ENCODE results near the gene HDGF. TPM values are rescaled to one million over a fixed set of nuclear protein-coding genes. Genes with fewer than 3 reads are reported as not detected.

The HDGF gene
- total RNA-seq, 1 donor from 2014 or later = 61.6 TPM

- Histone ChIP-seq H3K27me3 (ENCODE audit: control insufficient read depth in 3 of 3, insufficient read depth in 3 of 3, low read length in 3 of 3) (peaks cover 0 to 4% (median 0%) of the 10 kb centered on the region in 3 donors), H3K9me3 (ENCODE audit: control insufficient read depth in 3 of 3, low read length in 3 of 3) (no peaks in the 10 kb centered on the region), H3K4me3 (ENCODE audit: low read length in 3 of 3) (no peak overlapping the region), H3K36me3 (ENCODE audit: control insufficient read depth in 3 of 3, insufficient read depth in 3 of 3, low read length in 3 of 3) (no peaks in the 10 kb centered on the region), H3K27ac (ENCODE audit: low read depth, low read length) (no peak overlapping the region), H3K4me1 (ENCODE audit: control insufficient read depth in 3 of 3, insufficient read depth in 3 of 3, low read length in 3 of 3) (peaks cover 15 to 22% (median 16%) of the 10 kb centered on the region in 3 donors), H3K9ac (ENCODE audit: low read depth in 1 of 3, low read length in 3 of 3) (no peak overlapping the region)
These were observed 40.3 kb downstream of the HDGF start for GRCh38 chr1:156711011-156711817.

GRCh38 chr1:156709757-156710489 lies 41.6 kb downstream of the HDGF start:
- Histone ChIP-seq H3K9ac (ENCODE audit: low read depth in 1 of 3, low read length in 3 of 3) (peak overlapping the region in 2 of 3 donors; percentile 30 to 40), H3K27ac (ENCODE audit: low read depth, low read length) (no peak overlapping the region), H3K4me3 (ENCODE audit: low read length in 3 of 3) (no peak overlapping the region), H3K9me3 (ENCODE audit: control insufficient read depth in 3 of 3, low read length in 3 of 3) (no peaks in the 10 kb centered on the region), H3K36me3 (ENCODE audit: control insufficient read depth in 3 of 3, insufficient read depth in 3 of 3, low read length in 3 of 3) (no peaks in the 10 kb centered on the region), H3K4me1 (ENCODE audit: control insufficient read depth in 3 of 3, insufficient read depth in 3 of 3, low read length in 3 of 3) (peaks cover 28 to 34% (median 29%) of the 10 kb centered on the region in 3 donors), H3K27me3 (ENCODE audit: control insufficient read depth in 3 of 3, insufficient read depth in 3 of 3, low read length in 3 of 3) (peaks cover under 1 to 16% (median 4%) of the 10 kb centered on the region in 3 donors)

- H3K4me1 ChIP-seq (ENCODE audit: control insufficient read depth in 3 of 3, insufficient read depth in 3 of 3, low read length in 3 of 3) = peaks cover 36 to 38% (median 37%) of the 10 kb centered on the region in 3 donors
- H3K27me3 ChIP-seq (ENCODE audit: control insufficient read depth in 3 of 3, insufficient read depth in 3 of 3, low read length in 3 of 3) = peaks cover 10 to 25% (median 13%) of the 10 kb centered on the region in 3 donors
- H3K9me3 ChIP-seq (ENCODE audit: control insufficient read depth in 3 of 3, low read length in 3 of 3) = no peaks in the 10 kb centered on the region
- H3K9ac ChIP-seq (ENCODE audit: low read depth in 1 of 3, low read length in 3 of 3) = peak overlapping the region in 1 of 3 donors; percentile 8
- no peak overlapping the region for H3K4me3 ChIP-seq (ENCODE audit: low read length in 3 of 3)
- H3K36me3 ChIP-seq (ENCODE audit: control insufficient read depth in 3 of 3, insufficient read depth in 3 of 3, low read length in 3 of 3) = no peaks in the 10 kb centered on the region
- H3K27ac ChIP-seq (ENCODE audit: low read depth, low read length) = no peak overlapping the region
These were observed 42.4 kb downstream of the HDGF start for GRCh38 chr1:156709031-156709430.

GRCh38 chr1:156708218-156708661 lies 43.2 kb downstream of the HDGF start:
- H3K4me3 ChIP-seq (ENCODE audit: low read length in 3 of 3) = no peak overlapping the region
- peaks cover 36 to 43% (median 39%) of the 10 kb centered on the region in 3 donors for H3K4me1 ChIP-seq (ENCODE audit: control insufficient read depth in 3 of 3, insufficient read depth in 3 of 3, low read length in 3 of 3)
- no peaks in the 10 kb centered on the region for H3K9me3 ChIP-seq (ENCODE audit: control insufficient read depth in 3 of 3, low read length in 3 of 3)
- H3K27me3 ChIP-seq (ENCODE audit: control insufficient read depth in 3 of 3, insufficient read depth in 3 of 3, low read length in 3 of 3) = peaks cover 18 to 33% (median 21%) of the 10 kb centered on the region in 3 donors
- H3K9ac ChIP-seq (ENCODE audit: low read depth in 1 of 3, low read length in 3 of 3) = no peak overlapping the region
- no peak overlapping the region for H3K27ac ChIP-seq (ENCODE audit: low read depth, low read length)
- H3K36me3 ChIP-seq (ENCODE audit: control insufficient read depth in 3 of 3, insufficient read depth in 3 of 3, low read length in 3 of 3) = no peaks in the 10 kb centered on the region

- Histone ChIP-seq H3K4me1 (ENCODE audit: control insufficient read depth in 3 of 3, insufficient read depth in 3 of 3, low read length in 3 of 3) (peaks cover 36 to 43% (median 39%) of the 10 kb centered on the region in 3 donors), H3K27me3 (ENCODE audit: control insufficient read depth in 3 of 3, insufficient read depth in 3 of 3, low read length in 3 of 3) (peaks cover 21 to 38% (median 26%) of the 10 kb centered on the region in 3 donors), H3K9ac (ENCODE audit: low read depth in 1 of 3, low read length in 3 of 3) (no peak overlapping the region), H3K9me3 (ENCODE audit: control insufficient read depth in 3 of 3, low read length in 3 of 3) (no peaks in the 10 kb centered on the region), H3K4me3 (ENCODE audit: low read length in 3 of 3) (no peak overlapping the region), H3K36me3 (ENCODE audit: control insufficient read depth in 3 of 3, insufficient read depth in 3 of 3, low read length in 3 of 3) (no peaks in the 10 kb centered on the region), H3K27ac (ENCODE audit: low read depth, low read length) (peak overlapping the region; percentile 40)
These were observed 43.9 kb downstream of the HDGF start for GRCh38 chr1:156707417-156708217.

GRCh38 chr1:156706657-156707416 lies 44.6 kb downstream of the HDGF start:
- peak overlapping the region; percentile 55 to 70 (median 66) for H3K4me3 ChIP-seq (ENCODE audit: low read length in 3 of 3)
- no peaks in the 10 kb centered on the region for H3K9me3 ChIP-seq (ENCODE audit: control insufficient read depth in 3 of 3, low read length in 3 of 3)
- peaks cover 21 to 38% (median 26%) of the 10 kb centered on the region in 3 donors for H3K27me3 ChIP-seq (ENCODE audit: control insufficient read depth in 3 of 3, insufficient read depth in 3 of 3, low read length in 3 of 3)
- peak overlapping the region; percentile 76 for H3K27ac ChIP-seq (ENCODE audit: low read depth, low read length)
- peaks cover 36 to 43% (median 39%) of the 10 kb centered on the region in 3 donors for H3K4me1 ChIP-seq (ENCODE audit: control insufficient read depth in 3 of 3, insufficient read depth in 3 of 3, low read length in 3 of 3)
- H3K9ac ChIP-seq (ENCODE audit: low read depth in 1 of 3, low read length in 3 of 3) = peak overlapping the region in 2 of 3 donors; percentile 65 to 76
- no peaks in the 10 kb centered on the region for H3K36me3 ChIP-seq (ENCODE audit: control insufficient read depth in 3 of 3, insufficient read depth in 3 of 3, low read length in 3 of 3)

GRCh38 chr1:156705918-156706656 lies 45.4 kb downstream of the HDGF start:
- Histone ChIP-seq H3K4me1 (ENCODE audit: control insufficient read depth in 3 of 3, insufficient read depth in 3 of 3, low read length in 3 of 3) (peaks cover 36 to 43% (median 39%) of the 10 kb centered on the region in 3 donors), H3K27me3 (ENCODE audit: control insufficient read depth in 3 of 3, insufficient read depth in 3 of 3, low read length in 3 of 3) (peaks cover 25 to 46% (median 26%) of the 10 kb centered on the region in 3 donors), H3K4me3 (ENCODE audit: low read length in 3 of 3) (peak overlapping the region; percentile 55 to 70 (median 66)), H3K9ac (ENCODE audit: low read depth in 1 of 3, low read length in 3 of 3) (peak overlapping the region; percentile 51 to 76 (median 65)), H3K9me3 (ENCODE audit: control insufficient read depth in 3 of 3, low read length in 3 of 3) (no peaks in the 10 kb centered on the region), H3K27ac (ENCODE audit: low read depth, low read length) (peak overlapping the region; percentile 76), H3K36me3 (ENCODE audit: control insufficient read depth in 3 of 3, insufficient read depth in 3 of 3, low read length in 3 of 3) (no peaks in the 10 kb centered on the region)

GRCh38 chr1:156705321-156705917 lies 46.1 kb downstream of the HDGF start, which contains the start of gene CRABP2:
CRABP2 (minus strand) TSS chr1:156705583; CDS start chr1:156705446, 137 bp downstream.
- peaks cover 26 to 53% (median 31%) of the 10 kb centered on the region in 3 donors for H3K27me3 ChIP-seq (ENCODE audit: control insufficient read depth in 3 of 3, insufficient read depth in 3 of 3, low read length in 3 of 3)
- H3K4me1 ChIP-seq (ENCODE audit: control insufficient read depth in 3 of 3, insufficient read depth in 3 of 3, low read length in 3 of 3) = peaks cover 33 to 43% (median 38%) of the 10 kb centered on the region in 3 donors
- H3K27ac ChIP-seq (ENCODE audit: low read depth, low read length) = peak within 1 kb of the TSS; percentile 76

More at GRCh38 chr1:156705321-156705917, 46.1 kb downstream of the HDGF start, which contains the start of gene CRABP2:
- peaks cover 0 to 2% (median 0%) of the 10 kb centered on the region in 3 donors for H3K36me3 ChIP-seq (ENCODE audit: control insufficient read depth in 3 of 3, insufficient read depth in 3 of 3, low read length in 3 of 3)
- H3K9me3 ChIP-seq (ENCODE audit: control insufficient read depth in 3 of 3, low read length in 3 of 3) = no peaks in the 10 kb centered on the region
- H3K4me3 ChIP-seq (ENCODE audit: low read length in 3 of 3) = peak within 1 kb of the TSS; percentile 55 to 70 (median 66)
- H3K9ac ChIP-seq (ENCODE audit: low read depth in 1 of 3, low read length in 3 of 3) = peak within 1 kb of the TSS; percentile 51 to 76 (median 65)

Measured in skeletal muscle tissue (tissue), 4 donors.